Stimulated activated CD8-positive, alpha-beta memory T cell treated with anti-CD3 and anti-CD28 coated beads, Interleukin-7, amount 100 ng/mL, for 48 hours (primary cell): ENCODE measurements around the gene RETREG3.
A peak's percentile ranks its signal among the peaks of the same experiment; 100 is the strongest.
"Not testable (repeated sequence)": the region's sequence is repeated elsewhere in the genome, so short reads cannot be mapped to it uniquely, and the experiment has no call there.

Experiments used
- DNase-seq, 2 donors: peaks; one replicate each; pipeline ENCODE4 v3.0.0-alpha.2; 2020; ENCODE audit warnings: low read depth in 1 of 2; ENCODE audit errors: extremely low read depth in 1 of 2

RETREG3 gene, protein sequence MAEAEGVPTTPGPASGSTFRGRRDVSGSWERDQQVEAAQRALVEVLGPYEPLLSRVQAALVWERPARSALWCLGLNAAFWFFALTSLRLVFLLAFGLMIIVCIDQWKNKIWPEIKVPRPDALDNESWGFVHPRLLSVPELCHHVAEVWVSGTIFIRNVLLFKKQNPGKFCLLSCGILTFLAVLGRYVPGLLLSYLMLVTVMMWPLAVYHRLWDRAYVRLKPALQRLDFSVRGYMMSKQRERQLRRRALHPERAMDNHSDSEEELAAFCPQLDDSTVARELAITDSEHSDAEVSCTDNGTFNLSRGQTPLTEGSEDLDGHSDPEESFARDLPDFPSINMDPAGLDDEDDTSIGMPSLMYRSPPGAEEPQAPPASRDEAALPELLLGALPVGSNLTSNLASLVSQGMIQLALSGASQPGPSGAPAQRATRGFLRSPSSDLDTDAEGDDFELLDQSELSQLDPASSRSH

DNA sequence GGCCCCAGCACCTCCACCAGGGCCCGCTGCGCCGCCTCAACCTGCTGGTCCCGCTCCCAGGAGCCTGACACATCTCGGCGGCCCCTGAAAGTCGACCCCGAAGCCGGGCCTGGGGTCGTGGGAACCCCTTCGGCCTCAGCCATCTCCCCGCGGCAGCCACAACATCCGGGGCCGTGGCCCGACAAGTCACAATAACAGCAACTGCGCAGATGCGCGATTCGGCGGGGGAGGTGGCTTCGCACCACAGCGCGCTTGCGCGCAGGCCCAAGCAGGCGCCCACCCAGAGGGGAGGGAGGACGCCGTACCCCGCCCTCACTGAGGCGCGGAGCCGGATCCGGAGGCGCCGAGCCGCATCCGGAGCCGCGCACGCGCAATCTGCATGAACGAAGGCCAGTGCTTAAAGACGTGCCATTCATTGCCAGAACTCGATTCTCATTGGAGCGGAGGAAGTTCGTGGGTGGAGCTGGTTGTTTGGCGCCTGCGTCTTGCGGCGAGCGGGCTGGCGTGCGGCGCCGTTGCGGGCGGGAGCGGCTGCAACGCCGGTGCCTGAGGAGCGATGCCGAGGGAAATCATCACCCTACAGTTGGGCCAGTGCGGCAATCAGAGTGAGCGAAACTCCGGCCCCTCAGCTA is at the start of gene RETREG3, which contains the start of gene TUBG1:
TSS of gene RETREG3 (minus strand) at position 193 of the 632 bp plus-strand sequence. CDS start at position 143, 50 bp downstream.
TSS of gene TUBG1 (plus strand) at position 502 of the 632 bp plus-strand sequence. CDS start at position 557, 55 bp downstream.
- DNase-seq, result peak; percentile 97 to 100

DNA sequence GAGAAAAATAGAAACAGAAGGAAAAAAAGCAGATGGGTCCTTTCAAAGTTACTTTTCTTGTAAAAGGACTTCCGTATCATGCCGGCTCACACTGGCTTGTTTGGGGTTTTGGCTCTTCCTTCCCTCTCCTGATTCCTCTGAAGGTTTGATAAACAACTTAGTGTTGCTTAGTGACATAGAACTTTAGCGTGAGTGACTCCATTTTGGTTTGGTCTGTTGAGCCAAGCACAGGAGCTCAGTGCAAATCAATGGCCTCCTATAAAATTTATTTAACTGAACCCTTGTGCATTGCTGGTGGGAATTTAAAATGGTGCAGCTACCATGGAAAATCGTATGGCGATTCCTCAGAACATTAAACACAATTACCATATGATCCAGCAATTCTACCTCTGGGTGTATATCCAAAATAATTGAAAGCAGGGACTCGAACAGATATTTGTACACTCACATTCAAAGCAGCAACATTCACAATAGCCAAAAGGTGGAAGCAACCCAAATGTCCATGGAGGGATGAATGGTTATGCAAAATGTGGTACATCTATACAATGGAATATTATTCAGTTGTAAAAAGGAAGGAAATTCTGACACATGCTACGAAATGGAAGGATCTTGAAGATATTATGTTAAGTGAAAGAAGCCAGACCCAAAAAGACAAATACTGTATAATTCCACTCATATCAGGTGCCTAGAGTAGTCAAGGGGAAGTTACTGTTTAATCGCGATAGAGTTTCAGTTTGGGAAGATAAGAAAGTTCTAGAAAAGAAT is 48.8 kb upstream of the RETREG3 start:
- no peak for DNase-seq

DNA sequence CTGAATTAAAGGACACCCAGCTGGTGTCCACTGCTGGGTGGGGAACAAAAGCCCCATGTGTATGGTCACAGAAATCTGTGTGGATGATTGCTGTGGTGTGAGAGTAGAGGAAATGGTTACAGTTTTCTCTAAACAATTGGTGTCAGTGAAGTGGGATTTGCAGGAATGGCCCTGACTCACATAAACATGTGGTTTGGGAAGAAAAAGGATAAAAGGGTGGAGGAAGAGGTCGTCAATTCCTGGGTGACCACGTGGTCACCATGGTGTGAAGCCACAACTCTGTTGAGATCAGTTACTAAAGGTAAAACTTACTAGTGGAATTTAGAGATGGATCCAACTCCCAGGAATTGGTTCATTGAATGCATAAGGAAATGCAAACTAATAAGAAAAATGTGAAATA is 46.4 kb upstream of the RETREG3 start:
- DNase-seq, result no peak

DNA sequence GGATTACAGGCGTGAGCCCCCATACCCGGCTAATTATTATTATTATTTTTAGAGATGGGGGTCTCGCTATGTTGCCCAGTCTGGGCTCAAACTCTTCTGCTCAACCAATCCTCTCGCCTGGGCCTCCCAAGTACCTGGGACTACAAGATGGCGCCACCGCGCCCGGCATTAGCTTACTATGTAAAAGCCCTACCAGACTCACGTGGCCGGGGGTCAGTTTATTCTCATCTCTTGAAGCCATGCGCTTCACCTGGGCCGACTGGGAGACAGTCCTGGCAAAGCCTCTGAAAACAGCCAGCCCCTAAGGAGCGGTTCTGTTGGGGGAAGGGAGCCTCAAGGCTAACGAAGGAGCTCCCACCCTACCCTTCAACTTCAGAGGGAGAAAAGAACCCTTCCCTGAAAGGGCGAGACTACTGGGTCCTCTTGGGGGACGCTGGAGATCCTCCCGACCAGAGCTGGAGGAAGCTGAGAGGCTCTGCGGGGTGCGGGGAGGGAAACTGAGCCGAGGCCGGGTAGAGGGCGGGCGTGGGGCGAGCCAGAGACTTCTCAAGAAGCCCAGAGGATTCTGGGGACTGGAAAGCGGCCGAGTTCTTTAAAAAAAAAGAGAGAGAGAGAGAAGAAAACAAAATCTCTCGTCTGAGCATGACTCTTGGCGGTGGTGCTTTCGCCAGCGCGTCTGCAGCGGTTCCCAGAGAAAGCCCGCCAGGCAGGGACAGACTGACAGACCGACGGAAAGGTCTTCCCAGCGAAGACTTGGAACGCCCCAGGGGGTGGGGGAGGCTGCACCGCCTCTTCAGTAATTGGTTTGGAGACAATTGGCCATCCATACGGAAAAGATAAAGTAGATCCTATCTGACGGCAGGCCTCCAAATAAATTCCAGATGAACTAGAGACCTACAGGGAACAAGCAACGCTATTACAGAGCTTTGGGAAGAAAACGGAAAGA is 44.3 kb upstream of the RETREG3 start:
- DNase-seq, result no peak

DNA sequence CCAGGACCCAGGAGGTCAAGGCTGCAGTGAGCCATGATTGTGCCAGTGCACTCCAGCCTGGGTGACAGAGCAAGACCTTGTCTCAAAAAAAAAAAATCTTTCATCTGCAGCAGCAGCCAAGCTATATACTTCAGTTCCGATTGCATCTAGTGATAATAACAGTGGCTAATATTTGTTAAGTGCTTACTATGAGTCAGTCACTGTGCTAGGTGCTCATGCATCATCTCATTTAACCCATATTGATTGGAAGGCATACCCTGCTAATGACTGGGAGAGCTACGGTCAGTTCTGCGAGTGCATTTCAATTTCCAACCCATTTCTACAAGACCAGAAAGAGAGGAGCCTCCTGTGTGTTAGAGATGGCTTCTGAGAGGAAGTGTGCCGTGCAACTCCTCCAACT is 42.2 kb upstream of the RETREG3 start:
- no peak for DNase-seq

GRCh38 chr17:42647778-42648177 is 38.6 kb upstream of the RETREG3 start:
- DNase-seq, result no peak

GRCh38 chr17:42642336-42642735 is 33.2 kb upstream of the RETREG3 start:
- DNase-seq, result no peak

DNA sequence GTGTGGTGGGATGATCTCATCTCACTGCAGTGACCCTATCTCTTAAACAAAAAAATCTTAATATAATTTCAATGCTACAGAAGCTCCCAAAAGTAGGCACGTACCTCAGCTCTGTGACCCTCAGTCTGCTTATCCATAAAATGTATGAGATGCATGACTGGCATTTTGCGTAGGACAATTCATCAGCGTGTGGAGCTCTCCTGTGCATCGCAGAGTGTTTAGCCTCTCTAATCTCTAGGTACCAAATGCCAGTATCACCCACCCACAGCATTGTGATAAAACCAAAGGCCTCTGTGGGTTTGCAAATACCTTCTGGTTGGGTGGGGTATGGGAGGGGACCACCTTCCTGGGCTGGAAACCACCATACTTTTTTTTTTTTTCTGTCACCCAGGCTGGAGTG is 30.9 kb upstream of the RETREG3 start:
- DNase-seq, result no peak

DNA sequence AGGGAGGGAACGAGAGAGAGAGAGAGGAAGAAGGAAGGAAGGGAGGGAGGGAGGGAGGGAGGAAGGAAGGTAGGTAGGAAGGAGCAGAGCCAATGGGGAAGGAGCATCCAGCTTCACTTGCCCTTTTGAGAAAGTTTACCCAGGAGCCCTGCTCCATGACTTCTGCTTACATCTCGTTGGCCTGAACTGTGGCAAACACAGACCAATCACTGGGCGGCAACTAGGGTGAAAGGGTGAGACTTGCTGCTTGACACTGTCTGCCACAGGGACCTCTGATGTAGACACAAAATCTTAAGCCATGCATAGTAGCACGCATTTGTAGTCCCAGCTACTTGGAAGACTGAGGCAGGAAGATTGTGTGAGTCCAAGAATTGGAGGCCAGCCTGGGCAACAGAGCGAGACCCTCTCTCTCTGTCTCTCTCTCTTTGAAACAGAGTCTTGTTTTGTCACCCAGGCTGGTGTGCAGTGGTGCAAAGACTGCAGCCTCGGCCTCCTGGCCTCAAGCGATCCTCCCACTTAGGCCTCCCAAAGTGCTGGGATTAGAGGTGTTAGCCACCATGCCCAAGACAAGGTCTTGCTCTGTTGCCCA is 30.4 kb upstream of the RETREG3 start:
- DNase-seq, result no peak

DNA sequence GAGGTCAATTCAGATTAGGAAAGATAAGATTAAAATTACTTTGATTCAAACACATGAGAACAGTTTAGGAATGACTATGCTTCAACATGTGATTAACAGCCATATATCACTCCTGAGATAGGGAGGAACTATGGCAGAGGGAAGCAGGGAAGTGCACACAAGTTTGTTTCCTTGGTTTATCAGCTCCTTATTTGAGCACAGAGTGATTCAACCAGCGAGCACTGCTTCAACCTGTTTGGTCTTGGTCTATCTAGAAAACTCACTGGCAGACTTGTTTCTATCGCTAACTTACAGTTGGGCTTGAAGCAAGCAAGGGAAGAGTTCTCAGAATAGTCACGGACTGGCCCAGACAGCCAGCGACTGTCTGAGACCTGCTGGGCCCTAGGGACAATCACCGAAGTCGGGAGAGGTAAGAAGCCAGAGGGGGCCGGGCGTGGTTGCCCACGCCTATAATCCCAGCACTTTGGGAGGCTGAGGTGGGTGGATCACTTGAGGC is 23.8 kb upstream of the RETREG3 start:
- DNase-seq, result no peak

GRCh38 chr17:42629411-42630009 is 20.3 kb upstream of the RETREG3 start:
- DNase-seq, result no peak

DNA sequence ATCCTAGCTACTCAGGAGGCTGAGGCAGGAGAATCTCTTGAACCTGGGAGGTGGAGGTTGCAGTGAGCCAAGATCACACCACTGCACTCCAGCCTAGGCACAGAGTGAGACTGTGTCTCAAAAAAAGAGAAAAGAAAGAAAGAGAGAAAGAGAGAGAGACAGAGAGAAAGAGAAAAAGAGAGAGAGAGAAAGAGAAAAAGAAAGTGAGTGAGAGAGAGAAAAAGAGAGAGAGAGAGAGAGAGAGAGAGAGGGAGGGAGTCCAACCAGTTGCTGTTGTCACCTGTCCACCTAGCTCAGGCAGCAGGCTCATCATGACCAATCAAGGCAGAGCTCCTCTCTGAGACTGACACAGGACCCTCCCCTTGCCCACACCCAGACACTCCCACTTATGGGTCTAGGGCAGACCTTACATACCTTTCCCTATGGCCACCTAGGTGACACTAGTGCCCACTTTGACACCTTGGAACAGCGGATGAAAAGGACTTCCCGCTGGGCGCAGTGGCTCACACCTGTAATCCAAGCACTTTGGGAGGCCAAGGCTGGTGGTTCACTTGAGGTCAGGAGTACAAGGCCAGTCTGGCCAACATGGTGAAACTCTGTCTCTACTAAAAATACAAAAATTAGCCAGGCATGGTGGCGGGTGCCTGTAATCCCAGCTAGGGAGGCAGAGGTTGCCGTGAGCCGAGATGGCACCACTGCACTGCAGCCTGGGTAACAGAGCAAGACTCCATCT is 18.0 kb upstream of the RETREG3 start:
- not testable (repeated sequence) for DNase-seq

DNA sequence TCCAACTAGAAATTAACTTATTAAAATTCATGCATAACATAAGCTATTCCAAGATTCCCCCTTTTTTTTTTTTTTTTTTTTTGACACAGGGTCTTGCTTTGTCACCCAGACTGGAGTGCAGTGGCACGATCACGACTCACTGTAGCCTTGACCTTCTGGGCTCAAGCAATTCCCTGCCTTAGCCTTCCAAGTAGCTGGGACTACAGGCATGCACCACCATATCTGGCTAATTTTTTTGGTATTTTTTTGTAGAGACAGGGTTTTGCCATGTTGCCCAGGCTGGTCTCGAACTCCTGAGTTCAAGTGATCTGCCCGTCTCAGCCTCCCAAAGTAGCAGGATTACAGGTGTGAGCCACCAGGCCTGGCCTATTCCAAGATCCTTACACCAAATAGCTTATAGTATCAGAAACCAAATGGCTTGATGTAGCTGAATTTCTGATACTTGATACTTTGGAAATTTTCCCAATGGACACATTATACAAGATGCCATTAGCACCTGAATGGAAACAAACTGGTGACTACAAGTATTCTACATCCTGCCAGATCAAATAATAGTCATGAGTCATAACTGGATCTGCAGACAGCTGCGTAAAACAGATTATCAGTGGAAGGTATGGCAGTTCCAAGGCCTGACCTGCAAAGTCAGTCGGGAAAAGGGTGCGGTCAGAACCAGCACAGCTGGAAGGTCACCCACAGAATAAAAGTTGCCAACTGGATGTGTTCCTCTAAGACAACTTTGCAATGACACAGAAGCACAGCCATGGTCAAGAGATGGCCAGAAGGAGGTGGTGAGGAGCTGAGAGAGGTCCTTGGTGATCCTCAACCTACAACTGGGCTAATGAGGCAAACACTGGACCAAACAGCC is 14.8 kb upstream of the RETREG3 start:
- DNase-seq, result no peak

- no peak for DNase-seq
Measured at GRCh38 chr17:42623271-42623670, 14.1 kb upstream of the RETREG3 start.

DNA sequence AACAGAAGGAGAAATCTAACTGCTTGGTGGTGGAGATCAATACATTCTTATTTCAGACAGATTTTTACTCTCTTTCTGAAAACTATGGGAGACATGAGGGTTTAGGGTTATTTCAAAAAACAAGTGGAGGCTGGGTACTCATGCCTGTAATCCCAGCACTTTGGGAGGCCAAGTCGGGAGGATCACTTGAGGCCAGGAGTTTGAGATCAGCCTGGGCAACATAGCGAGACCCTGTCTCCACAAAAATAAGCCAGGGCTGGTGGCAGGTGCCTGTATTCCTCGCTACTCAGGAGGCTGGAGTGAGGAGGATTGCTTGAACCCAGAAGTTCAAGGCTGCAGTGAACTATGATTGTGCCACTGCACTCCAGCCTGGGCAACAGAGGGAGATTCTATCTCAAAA is 12.8 kb upstream of the RETREG3 start:
- DNase-seq, result not testable (repeated sequence)

- DNase-seq, result no peak
Measured at GRCh38 chr17:42618442-42619150, 9.4 kb upstream of the RETREG3 start.

GRCh38 chr17:42617956-42618431 is 8.8 kb upstream of the RETREG3 start:
- no peak for DNase-seq
